Upper lobe of right lung (tissue), 1 donor: ENCODE data around the gene KAT14. TPM values are rescaled to one million over a fixed set of nuclear protein-coding genes. Genes with fewer than 3 reads are reported as not detected.
A peak's percentile ranks its signal among the peaks of the same experiment; 100 is the strongest.
"Not testable (repeated sequence)": the region's sequence is repeated elsewhere in the genome, so short reads cannot be mapped to it uniquely, and the experiment has no call there.

Experiments
- ATAC-seq: fragments of 200-7000 bp; cut with Tn5 transposase; one replicate; pipeline ENCODE4 v1.9.1; 2020; ENCODE audit warnings: mild to moderate bottlenecking, moderate library complexity
- DNase-seq: peaks from one replicate; pipeline ENCODE4 v3.0.0-alpha.2; 2020
- H3K27ac ChIP-seq: fragments of 200-600 bp; one replicate; pipeline ENCODE4 v1.8.0; 2022
- H3K27me3 ChIP-seq: fragments of 200-600 bp; one replicate; pipeline ENCODE4 v1.8.0; 2022; ENCODE audit warnings: mild to moderate bottlenecking
- H3K36me3 ChIP-seq: fragments of 200-600 bp; one replicate; pipeline ENCODE4 v1.8.0; 2022
- H3K4me1 ChIP-seq: fragments of 200-600 bp; one replicate; pipeline ENCODE4 v1.8.0; 2022
- H3K4me3 ChIP-seq: fragments of 200-600 bp; one replicate; pipeline ENCODE4 v1.8.0; 2022; ENCODE audit warnings: mild to moderate bottlenecking
- H3K9me3 ChIP-seq: fragments of 200-600 bp; one replicate; pipeline ENCODE4 v1.8.0; 2022
- intact Hi-C: fragments of 100-400 bp; cut with DNase I; formaldehyde crosslinking; loops from one replicate; pipeline ENCODE4 v1.11.0; 2022
- long read RNA-seq: library from polyadenylated mRNA; unstranded; transcript quantifications from one replicate; pipeline ENCODE4 v2.0.0, GENCODE V29; 2021
- total RNA-seq: library from RNA; stranded (reverse); fragmentation: NEBNext Ultra II Directional; extraction: Animal tissue kit (Norgen Biotek cat#: 25700); gene quantifications from one replicate; pipeline ENCODE4 v1.2.1, GENCODE V29; 2021
- TF ChIP-seq, protein P1 (sequence below): fragments of 200-600 bp; IDR thresholded peaks from one replicate; pipeline ENCODE4 v1.8.0; 2022; ENCODE audit warnings: antibody characterized with exemption
- donor health status: DM: no; HTN: yes; CAD: no; lungs with severe emphysema.

Gene KAT14, protein sequence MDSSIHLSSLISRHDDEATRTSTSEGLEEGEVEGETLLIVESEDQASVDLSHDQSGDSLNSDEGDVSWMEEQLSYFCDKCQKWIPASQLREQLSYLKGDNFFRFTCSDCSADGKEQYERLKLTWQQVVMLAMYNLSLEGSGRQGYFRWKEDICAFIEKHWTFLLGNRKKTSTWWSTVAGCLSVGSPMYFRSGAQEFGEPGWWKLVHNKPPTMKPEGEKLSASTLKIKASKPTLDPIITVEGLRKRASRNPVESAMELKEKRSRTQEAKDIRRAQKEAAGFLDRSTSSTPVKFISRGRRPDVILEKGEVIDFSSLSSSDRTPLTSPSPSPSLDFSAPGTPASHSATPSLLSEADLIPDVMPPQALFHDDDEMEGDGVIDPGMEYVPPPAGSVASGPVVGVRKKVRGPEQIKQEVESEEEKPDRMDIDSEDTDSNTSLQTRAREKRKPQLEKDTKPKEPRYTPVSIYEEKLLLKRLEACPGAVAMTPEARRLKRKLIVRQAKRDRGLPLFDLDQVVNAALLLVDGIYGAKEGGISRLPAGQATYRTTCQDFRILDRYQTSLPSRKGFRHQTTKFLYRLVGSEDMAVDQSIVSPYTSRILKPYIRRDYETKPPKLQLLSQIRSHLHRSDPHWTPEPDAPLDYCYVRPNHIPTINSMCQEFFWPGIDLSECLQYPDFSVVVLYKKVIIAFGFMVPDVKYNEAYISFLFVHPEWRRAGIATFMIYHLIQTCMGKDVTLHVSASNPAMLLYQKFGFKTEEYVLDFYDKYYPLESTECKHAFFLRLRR
- 12.5 TPM for total RNA-seq
- long read RNA-seq, partial matches to known transcripts = 2 of 32 reads
- long read RNA-seq, other reads (novel, unspliced or antisense) = 30 of 32 reads

DNA sequence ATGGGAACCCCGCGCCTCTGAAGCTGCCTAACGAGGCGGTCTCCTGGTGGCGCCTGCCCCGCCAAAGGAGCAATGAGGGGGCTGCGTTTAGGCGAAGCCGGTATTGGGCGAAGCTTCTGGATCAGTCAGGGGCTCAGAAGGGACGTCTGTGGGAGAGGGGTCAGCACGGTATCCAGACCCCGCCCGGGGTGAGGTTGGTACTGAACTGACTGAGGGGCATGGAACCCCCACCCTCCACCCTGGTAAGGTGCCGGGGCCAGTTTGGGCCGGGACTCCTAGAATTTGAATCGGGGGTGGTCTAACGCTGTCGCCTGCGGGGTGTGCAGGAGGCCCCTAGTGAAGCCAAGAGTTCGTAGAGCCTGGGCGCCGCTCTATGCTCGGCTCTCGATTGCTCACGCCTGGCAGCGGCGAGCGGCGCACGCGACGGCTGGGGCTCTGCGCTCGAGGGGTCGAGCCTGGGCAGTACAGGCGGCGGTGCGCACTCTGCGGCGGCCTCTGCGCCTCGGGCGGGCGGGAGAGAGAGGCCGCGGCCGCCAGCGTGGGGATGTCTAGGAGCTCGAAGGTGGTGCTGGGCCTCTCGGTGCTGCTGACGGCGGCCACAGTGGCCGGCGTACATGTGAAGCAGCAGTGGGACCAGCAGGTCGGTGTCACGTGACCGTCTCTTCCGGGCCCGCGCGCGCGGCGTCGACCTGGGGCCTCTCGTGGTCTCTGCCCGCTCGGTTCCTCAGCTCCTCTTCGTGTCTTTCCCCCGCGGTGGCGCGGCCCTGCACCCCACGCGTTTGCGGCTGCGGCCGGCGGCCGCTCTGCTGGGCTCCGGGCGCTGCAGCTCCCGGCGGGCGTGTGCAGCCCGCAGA lies at the start of gene KAT14, which contains the start of gene PET117:
KAT14 (plus strand) TSS at position 452 of the 854 bp plus-strand sequence. CDS start 4,798 bp downstream, outside the sequence.
PET117 (plus strand) TSS at position 452 of the 854 bp plus-strand sequence; CDS start at position 545, 93 bp downstream.
- H3K36me3 ChIP-seq = peaks cover 5% of the 10 kb centered on the region
- intact Hi-C loops = no loop called here
- DNase-seq = peak; percentile 96
- peak; percentile 99 for ATAC-seq
- H3K9me3 ChIP-seq = no peaks in the 10 kb centered on the region
- TF ChIP-seq, protein P1, sequence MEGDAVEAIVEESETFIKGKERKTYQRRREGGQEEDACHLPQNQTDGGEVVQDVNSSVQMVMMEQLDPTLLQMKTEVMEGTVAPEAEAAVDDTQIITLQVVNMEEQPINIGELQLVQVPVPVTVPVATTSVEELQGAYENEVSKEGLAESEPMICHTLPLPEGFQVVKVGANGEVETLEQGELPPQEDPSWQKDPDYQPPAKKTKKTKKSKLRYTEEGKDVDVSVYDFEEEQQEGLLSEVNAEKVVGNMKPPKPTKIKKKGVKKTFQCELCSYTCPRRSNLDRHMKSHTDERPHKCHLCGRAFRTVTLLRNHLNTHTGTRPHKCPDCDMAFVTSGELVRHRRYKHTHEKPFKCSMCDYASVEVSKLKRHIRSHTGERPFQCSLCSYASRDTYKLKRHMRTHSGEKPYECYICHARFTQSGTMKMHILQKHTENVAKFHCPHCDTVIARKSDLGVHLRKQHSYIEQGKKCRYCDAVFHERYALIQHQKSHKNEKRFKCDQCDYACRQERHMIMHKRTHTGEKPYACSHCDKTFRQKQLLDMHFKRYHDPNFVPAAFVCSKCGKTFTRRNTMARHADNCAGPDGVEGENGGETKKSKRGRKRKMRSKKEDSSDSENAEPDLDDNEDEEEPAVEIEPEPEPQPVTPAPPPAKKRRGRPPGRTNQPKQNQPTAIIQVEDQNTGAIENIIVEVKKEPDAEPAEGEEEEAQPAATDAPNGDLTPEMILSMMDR = no peak
- H3K4me3 ChIP-seq = peak within 1 kb of the TSS; percentile 97
- H3K4me1 ChIP-seq = peaks cover 18% of the 10 kb centered on the region
- peak within 1 kb of the TSS; percentile 96 for H3K27ac ChIP-seq
- H3K27me3 ChIP-seq = no peaks in the 10 kb centered on the region

DNA sequence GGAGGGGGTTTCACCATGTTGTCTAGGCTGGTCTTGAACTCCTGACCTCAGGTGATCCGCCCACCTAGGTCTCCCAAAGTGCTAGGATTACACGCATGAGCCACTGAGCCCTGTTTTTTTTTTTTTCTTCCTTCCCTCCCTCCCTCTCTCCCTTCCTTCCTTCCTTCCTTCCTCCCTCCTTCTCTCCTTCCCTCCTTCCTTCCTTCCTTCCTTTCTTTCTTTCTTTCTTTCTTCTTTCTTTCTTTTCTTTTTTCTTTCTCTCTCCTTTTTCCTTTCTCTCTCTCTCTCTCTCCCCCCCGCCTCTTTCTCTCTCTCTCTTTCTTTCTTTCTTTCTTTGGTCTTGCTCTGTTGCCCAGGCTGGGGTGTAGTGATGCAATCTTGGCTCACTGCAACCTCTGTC lies 49.4 kb upstream of the KAT14 start:
- ATAC-seq, H3K27ac ChIP-seq, H3K9me3 ChIP-seq, H3K4me1 ChIP-seq, intact Hi-C loops, H3K4me3 ChIP-seq, H3K27me3 ChIP-seq, H3K36me3 ChIP-seq, DNase-seq: not testable (repeated sequence)

- H3K4me1 ChIP-seq, H3K27ac ChIP-seq, H3K36me3 ChIP-seq, H3K9me3 ChIP-seq, H3K27me3 ChIP-seq, intact Hi-C loops, DNase-seq, ATAC-seq, H3K4me3 ChIP-seq: not testable (repeated sequence)
Observed at GRCh38 chr20:18088841-18089240, 48.8 kb upstream of the KAT14 start.

- H3K4me1 ChIP-seq = no peaks in the 10 kb centered on the region
- H3K27ac ChIP-seq = no peak overlapping the region
- DNase-seq = no peak
- H3K27me3 ChIP-seq = peaks cover 10% of the 10 kb centered on the region
- intact Hi-C loops = no loop called here
- TF ChIP-seq, protein P1 = no peak
- no peaks in the 10 kb centered on the region for H3K9me3 ChIP-seq
- H3K36me3 ChIP-seq = no peaks in the 10 kb centered on the region
- ATAC-seq = no peak
- H3K4me3 ChIP-seq = no peak overlapping the region
Observed at GRCh38 chr20:18090044-18090443, 47.6 kb upstream of the KAT14 start.

GRCh38 chr20:18090477-18090876 lies 47.2 kb upstream of the KAT14 start:
- Histone ChIP-seq H3K27me3 (peaks cover 10% of the 10 kb centered on the region), H3K27ac (no peak overlapping the region), H3K36me3 (no peaks in the 10 kb centered on the region), H3K9me3 (no peaks in the 10 kb centered on the region), H3K4me1 (no peaks in the 10 kb centered on the region), H3K4me3 (no peak overlapping the region)
- intact Hi-C loops = no loop called here
- DNase-seq (no peak), ATAC-seq (no peak)
- TF ChIP-seq, protein P1 = no peak

DNA sequence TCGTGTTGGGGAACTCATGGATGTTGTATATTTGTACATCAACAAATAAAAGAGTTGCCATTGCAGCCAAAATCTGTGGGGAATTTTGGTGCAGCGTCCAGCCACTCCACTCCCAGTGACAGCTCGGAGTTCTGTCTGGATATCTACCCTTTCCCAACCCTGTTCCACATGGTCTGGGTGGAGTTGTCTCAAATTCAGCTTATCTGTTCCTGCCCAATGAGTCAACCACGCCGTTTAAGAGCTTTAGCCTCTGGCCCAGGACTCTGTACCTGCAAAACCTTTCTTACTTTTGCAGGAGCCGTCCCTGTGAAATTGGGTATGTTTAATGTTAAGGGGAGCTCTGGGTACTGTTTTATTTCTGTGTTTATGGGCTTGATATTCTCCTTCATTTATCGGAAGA lies 46.0 kb upstream of the KAT14 start:
- ATAC-seq = no peak
- Histone ChIP-seq H3K27me3 (peaks cover 10% of the 10 kb centered on the region), H3K9me3 (no peaks in the 10 kb centered on the region), H3K4me3 (no peak overlapping the region), H3K27ac (no peak overlapping the region), H3K4me1 (no peaks in the 10 kb centered on the region), H3K36me3 (no peaks in the 10 kb centered on the region)
- intact Hi-C loops = no loop called here
- DNase-seq = no peak
- TF ChIP-seq, protein P1 = no peak
